HL-60 (cell line): ENCODE measurements around the gene RNH1.

ENCODE experiments used
- POLR2AphosphoS5 ChIP-seq: IDR thresholded peaks from 2 replicates; pipeline ENCODE4 v1.6.1; 2012; ENCODE audit warnings: low read depth
- TF ChIP-seq, protein P1 (sequence below): IDR thresholded peaks from one replicate; pipeline ENCODE4 v1.5.1; 2011; ENCODE audit warnings: low read length, control low read depth, inconsistent platforms; ENCODE audit not compliant: insufficient read depth
- TF ChIP-seq, protein P2 (sequence below): IDR thresholded peaks from 2 replicates; pipeline ENCODE4 v1.6.1; 2012; ENCODE audit warnings: low read depth; ENCODE audit not compliant: insufficient replicate concordance

DNA sequence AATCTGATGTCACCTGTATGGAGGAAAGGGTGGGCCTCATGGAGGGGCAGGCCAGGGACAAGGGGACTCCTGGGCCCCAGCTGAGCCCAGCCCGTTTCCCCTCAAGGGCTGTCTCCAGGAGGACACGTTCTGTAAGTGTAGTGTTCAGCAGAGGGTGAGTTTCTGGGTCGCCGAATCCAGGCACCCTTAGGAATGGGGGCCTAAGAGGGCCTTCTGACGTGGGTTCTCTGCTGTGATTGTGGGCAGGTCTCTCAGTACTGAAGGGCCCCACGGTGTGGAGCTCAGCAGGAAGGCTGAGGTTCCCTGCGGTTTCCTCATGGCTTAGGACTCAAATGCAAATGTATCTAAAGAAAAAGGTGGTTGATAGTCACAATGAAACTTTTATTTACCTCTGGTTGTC, 50.5 kb downstream of the RNH1 start:
- TF ChIP-seq, protein P1, sequence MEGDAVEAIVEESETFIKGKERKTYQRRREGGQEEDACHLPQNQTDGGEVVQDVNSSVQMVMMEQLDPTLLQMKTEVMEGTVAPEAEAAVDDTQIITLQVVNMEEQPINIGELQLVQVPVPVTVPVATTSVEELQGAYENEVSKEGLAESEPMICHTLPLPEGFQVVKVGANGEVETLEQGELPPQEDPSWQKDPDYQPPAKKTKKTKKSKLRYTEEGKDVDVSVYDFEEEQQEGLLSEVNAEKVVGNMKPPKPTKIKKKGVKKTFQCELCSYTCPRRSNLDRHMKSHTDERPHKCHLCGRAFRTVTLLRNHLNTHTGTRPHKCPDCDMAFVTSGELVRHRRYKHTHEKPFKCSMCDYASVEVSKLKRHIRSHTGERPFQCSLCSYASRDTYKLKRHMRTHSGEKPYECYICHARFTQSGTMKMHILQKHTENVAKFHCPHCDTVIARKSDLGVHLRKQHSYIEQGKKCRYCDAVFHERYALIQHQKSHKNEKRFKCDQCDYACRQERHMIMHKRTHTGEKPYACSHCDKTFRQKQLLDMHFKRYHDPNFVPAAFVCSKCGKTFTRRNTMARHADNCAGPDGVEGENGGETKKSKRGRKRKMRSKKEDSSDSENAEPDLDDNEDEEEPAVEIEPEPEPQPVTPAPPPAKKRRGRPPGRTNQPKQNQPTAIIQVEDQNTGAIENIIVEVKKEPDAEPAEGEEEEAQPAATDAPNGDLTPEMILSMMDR: no peak
- TF ChIP-seq, protein P2, sequence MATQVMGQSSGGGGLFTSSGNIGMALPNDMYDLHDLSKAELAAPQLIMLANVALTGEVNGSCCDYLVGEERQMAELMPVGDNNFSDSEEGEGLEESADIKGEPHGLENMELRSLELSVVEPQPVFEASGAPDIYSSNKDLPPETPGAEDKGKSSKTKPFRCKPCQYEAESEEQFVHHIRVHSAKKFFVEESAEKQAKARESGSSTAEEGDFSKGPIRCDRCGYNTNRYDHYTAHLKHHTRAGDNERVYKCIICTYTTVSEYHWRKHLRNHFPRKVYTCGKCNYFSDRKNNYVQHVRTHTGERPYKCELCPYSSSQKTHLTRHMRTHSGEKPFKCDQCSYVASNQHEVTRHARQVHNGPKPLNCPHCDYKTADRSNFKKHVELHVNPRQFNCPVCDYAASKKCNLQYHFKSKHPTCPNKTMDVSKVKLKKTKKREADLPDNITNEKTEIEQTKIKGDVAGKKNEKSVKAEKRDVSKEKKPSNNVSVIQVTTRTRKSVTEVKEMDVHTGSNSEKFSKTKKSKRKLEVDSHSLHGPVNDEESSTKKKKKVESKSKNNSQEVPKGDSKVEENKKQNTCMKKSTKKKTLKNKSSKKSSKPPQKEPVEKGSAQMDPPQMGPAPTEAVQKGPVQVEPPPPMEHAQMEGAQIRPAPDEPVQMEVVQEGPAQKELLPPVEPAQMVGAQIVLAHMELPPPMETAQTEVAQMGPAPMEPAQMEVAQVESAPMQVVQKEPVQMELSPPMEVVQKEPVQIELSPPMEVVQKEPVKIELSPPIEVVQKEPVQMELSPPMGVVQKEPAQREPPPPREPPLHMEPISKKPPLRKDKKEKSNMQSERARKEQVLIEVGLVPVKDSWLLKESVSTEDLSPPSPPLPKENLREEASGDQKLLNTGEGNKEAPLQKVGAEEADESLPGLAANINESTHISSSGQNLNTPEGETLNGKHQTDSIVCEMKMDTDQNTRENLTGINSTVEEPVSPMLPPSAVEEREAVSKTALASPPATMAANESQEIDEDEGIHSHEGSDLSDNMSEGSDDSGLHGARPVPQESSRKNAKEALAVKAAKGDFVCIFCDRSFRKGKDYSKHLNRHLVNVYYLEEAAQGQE: no peak
- no peak for TF ChIP-seq POLR2AphosphoS5
